B cell (primary cell): ENCODE results near the gene PPP1R27.

Experiments used
- CTCF ChIP-seq: fragments of 200-600 bp; IDR thresholded peaks from one replicate; pipeline ENCODE4 v1.8.0; 2022; ENCODE audit warnings: antibody characterized with exemption, mild to moderate bottlenecking
- EZH2 ChIP-seq: IDR thresholded peaks from 2 replicates; pipeline ENCODE4 v1.6.1; 2012; ENCODE audit warnings: borderline replicate concordance, low read depth, mild to moderate bottlenecking, moderate library complexity, low read length; ENCODE audit not compliant: insufficient read depth, poor library complexity, severe bottlenecking

GRCh38 chr17:81865358-81865732 is 30.5 kb upstream of the PPP1R27 start:
- TF ChIP-seq CTCF (no peak), EZH2 (no peak)
